Ishikawa (cell line): ENCODE results near the gene PRDM11.

Source experiments
- CEBPB ChIP-seq: IDR thresholded peaks from 2 replicates; pipeline ENCODE4 v1.6.1; 2012
- CREB1 ChIP-seq: IDR thresholded peaks from 2 replicates; pipeline ENCODE4 v1.6.1; 2012; ENCODE audit warnings: low read depth
- EGR1 ChIP-seq: IDR thresholded peaks from 2 replicates; pipeline ENCODE4 v1.6.1; 2012
- EP300 ChIP-seq: IDR thresholded peaks from 2 replicates; pipeline ENCODE4 v1.6.1; 2012; ENCODE audit warnings: borderline replicate concordance
- FOXM1 ChIP-seq: IDR thresholded peaks from 2 replicates; pipeline ENCODE4 v1.6.1; 2012; ENCODE audit warnings: low read depth, borderline replicate concordance
- MAX ChIP-seq: IDR thresholded peaks from 2 replicates; pipeline ENCODE4 v1.6.1; 2012
- NFIC ChIP-seq: IDR thresholded peaks from 2 replicates; pipeline ENCODE4 v1.6.1; 2012
- RAD21 ChIP-seq: IDR thresholded peaks from 2 replicates; pipeline ENCODE4 v1.6.1; 2012; ENCODE audit warnings: low read depth
- REST ChIP-seq: IDR thresholded peaks from 2 replicates; pipeline ENCODE4 v1.6.1; 2012; ENCODE audit warnings: low read depth, mild to moderate bottlenecking
- TAF1 ChIP-seq: IDR thresholded peaks from 2 replicates; pipeline ENCODE4 v1.6.1; 2012; ENCODE audit warnings: low read depth, mild to moderate bottlenecking
- TCF12 ChIP-seq: IDR thresholded peaks from 2 replicates; pipeline ENCODE4 v1.6.1; 2012; ENCODE audit warnings: low read depth
- TEAD4 ChIP-seq: IDR thresholded peaks from 2 replicates; pipeline ENCODE4 v1.6.1; 2012
- USF1 ChIP-seq: IDR thresholded peaks from 2 replicates; pipeline ENCODE4 v1.6.1; 2012
- YY1 ChIP-seq: IDR thresholded peaks from 2 replicates; pipeline ENCODE4 v1.6.1; 2012; ENCODE audit warnings: low read depth
- ZBTB7A ChIP-seq: IDR thresholded peaks from 2 replicates; pipeline ENCODE4 v1.6.1; 2012; ENCODE audit warnings: low read depth

The PRDM11 gene

GRCh38 chr11:45151362-45151982 is 5.0 kb downstream of the PRDM11 start:
- TF ChIP-seq CREB1 (no peak), ZBTB7A (no peak), RAD21 (no peak)

GRCh38 chr11:45152740-45153595 is 6.5 kb downstream of the PRDM11 start:
- no peak for TF ChIP-seq FOXM1
- no peak for TF ChIP-seq CEBPB
- no peak for TF ChIP-seq USF1
- no peak for TF ChIP-seq EGR1
- TF ChIP-seq YY1, result no peak

- TF ChIP-seq YY1 (no peak), NFIC (no peak), EP300 (no peak), TAF1 (no peak), TCF12 (no peak), FOXM1 (no peak), CREB1 (no peak), EGR1 (no peak), TEAD4 (no peak), ZBTB7A (no peak), RAD21 (no peak), CEBPB (no peak), USF1 (no peak), MAX (no peak), REST (no peak)
These were observed 7.8 kb downstream of the PRDM11 start for GRCh38 chr11:45154276-45154675.

GRCh38 chr11:45155058-45155551 is 8.7 kb downstream of the PRDM11 start:
- TF ChIP-seq REST (no peak), YY1 (no peak), TCF12 (no peak)

GRCh38 chr11:45155627-45156180 is 9.3 kb downstream of the PRDM11 start:
- TF ChIP-seq TCF12, result no peak
- TF ChIP-seq TEAD4, result no peak
- no peak for TF ChIP-seq ZBTB7A
- TF ChIP-seq USF1, result no peak
- TF ChIP-seq MAX, result no peak
- no peak for TF ChIP-seq YY1
- no peak for TF ChIP-seq FOXM1
- no peak for TF ChIP-seq REST
- no peak for TF ChIP-seq CREB1
- TF ChIP-seq TAF1, result no peak
- TF ChIP-seq RAD21, result no peak
- TF ChIP-seq EP300, result no peak
- TF ChIP-seq CEBPB, result no peak
- no peak for TF ChIP-seq EGR1
- no peak for TF ChIP-seq NFIC
